ENCODE data around the gene GLMP. TPM values are rescaled to one million over a fixed set of nuclear protein-coding genes. Genes with fewer than 3 reads are reported as not detected.

The GLMP gene
- total RNA-seq, 4 donors from 2014 or later: 10.1 to 16.5 (median 13.6) TPM

DNA sequence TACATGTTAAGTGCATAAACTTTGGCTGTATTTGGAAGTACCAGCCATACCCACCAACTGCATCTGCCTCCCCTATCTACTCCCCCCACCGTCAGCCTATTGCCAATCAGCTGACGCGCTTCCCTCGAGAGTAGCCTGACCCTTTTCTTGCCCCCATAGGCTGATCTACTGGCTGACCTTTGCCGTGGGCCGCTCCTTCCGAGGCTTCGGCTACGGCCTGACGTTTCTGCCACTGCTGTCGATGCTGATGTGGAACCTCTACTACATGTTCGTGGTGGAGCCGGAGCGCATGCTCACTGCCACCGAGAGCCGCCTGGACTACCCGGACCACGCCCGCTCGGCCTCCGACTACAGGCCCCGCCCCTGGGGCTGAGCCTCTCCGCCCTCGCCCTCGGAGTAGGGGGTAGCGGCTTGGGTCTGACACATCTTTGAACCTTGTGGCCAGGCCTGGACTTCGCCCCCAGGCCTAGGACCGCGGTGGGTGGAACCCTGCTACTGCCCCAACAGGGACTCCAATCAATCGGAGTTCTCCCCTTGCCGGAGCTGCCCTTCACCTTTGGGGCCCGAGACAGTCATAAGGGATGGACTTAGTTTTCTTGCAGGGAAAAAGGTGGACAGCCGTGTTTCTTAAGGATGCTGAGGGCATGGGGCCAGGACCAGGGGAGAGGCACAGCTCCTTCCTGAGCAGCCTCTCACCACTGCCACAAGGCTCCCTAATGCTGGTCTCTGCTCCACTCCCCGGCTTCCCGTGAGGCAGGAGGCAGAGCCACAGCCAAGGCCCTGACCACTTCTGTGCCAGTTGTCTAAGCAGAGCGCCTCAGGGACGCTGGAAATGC is 4.0 kb downstream of the GLMP start:
- Histone ChIP-seq H3K4me1 (peaks cover 5 to 14% of the 10 kb centered on the region in 2 donors), H3K36me3 (no peaks in the 10 kb centered on the region), H3K27me3 (no peaks in the 10 kb centered on the region), H3K9me3 (no peaks in the 10 kb centered on the region), H3K27ac (peak overlapping the region; percentile 63 to 77 (median 74)), H3K4me3 (peak overlapping the region; percentile 43 to 55 (median 47))
- intact Hi-C loops (cut with DNase I; ENCODE audit: low total_unique reads): no loop called here
- DNase-seq (peak; percentile 74 to 75), ATAC-seq (peak; percentile 46 to 55)
- TF ChIP-seq, protein P1, sequence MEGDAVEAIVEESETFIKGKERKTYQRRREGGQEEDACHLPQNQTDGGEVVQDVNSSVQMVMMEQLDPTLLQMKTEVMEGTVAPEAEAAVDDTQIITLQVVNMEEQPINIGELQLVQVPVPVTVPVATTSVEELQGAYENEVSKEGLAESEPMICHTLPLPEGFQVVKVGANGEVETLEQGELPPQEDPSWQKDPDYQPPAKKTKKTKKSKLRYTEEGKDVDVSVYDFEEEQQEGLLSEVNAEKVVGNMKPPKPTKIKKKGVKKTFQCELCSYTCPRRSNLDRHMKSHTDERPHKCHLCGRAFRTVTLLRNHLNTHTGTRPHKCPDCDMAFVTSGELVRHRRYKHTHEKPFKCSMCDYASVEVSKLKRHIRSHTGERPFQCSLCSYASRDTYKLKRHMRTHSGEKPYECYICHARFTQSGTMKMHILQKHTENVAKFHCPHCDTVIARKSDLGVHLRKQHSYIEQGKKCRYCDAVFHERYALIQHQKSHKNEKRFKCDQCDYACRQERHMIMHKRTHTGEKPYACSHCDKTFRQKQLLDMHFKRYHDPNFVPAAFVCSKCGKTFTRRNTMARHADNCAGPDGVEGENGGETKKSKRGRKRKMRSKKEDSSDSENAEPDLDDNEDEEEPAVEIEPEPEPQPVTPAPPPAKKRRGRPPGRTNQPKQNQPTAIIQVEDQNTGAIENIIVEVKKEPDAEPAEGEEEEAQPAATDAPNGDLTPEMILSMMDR (IDR thresholded peaks at IDR 0.05 in 4 of 5, conservative IDR thresholded peaks at IDR 0.05 in 1 of 5): no peak
- TF ChIP-seq POLR2A (IDR thresholded peaks at IDR 0.05): peak in 1 of 2 donors; percentile 31
- in situ Hi-C loops (cut with MboI; ENCODE audit: low sequenced_read_pairs in 4 of 4): no loop called here

GRCh38 chr1:156289857-156290256 is 5.6 kb downstream of the GLMP start:
- no peak for TF ChIP-seq POLR2A (IDR thresholded peaks at IDR 0.05)
- TF ChIP-seq, protein P1 (IDR thresholded peaks at IDR 0.05 in 4 of 5, conservative IDR thresholded peaks at IDR 0.05 in 1 of 5): no peak
- no peak overlapping the region for H3K27ac ChIP-seq

DNA sequence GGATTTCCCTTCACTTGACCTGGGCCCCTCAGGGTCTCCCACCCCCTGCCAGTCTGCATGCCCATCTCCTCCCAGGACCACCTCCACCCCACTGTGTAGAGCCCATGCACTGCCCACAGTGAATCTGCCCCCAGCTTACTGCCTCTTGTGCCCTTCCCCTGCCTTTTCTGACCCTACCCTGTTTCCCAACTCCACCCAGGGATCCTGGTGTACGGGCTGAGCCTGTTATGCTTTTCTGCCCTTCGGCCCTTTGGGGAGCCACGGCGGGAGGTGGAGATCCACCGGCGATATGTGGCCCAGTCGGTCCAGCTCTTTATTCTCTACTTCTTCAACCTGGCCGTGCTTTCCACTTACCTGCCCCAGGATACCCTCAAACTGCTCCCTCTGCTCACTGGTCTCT is 9.4 kb downstream of the GLMP start:
- in situ Hi-C loops (cut with MboI; ENCODE audit: low sequenced_read_pairs in 4 of 4): no loop called here
- H3K27me3 ChIP-seq: no peaks in the 10 kb centered on the region
- TF ChIP-seq, protein P1 (IDR thresholded peaks at IDR 0.05 in 4 of 5, conservative IDR thresholded peaks at IDR 0.05 in 1 of 5): no peak
- TF ChIP-seq POLR2A (IDR thresholded peaks at IDR 0.05): no peak
- DNase-seq (no peak), ATAC-seq (no peak)
- intact Hi-C loops (cut with DNase I; ENCODE audit: low total_unique reads): no loop called here
- H3K36me3 ChIP-seq: no peaks in the 10 kb centered on the region
- H3K4me1 ChIP-seq: peaks cover 17% of the 10 kb centered on the region in 2 donors
- H3K27ac ChIP-seq: no peak overlapping the region
- no peaks in the 10 kb centered on the region for H3K9me3 ChIP-seq
- no peak overlapping the region for H3K4me3 ChIP-seq

More at GRCh38 chr1:156289857-156290256, 5.6 kb downstream of the GLMP start:
- Histone ChIP-seq H3K27me3 (no peaks in the 10 kb centered on the region), H3K36me3 (no peaks in the 10 kb centered on the region), H3K4me1 (peaks cover 3 to 6% of the 10 kb centered on the region in 2 donors), H3K4me3 (no peak overlapping the region), H3K9me3 (no peaks in the 10 kb centered on the region)
- intact Hi-C loops (cut with DNase I; ENCODE audit: low total_unique reads): no loop called here
- no peak for ATAC-seq
- DNase-seq: no peak
- in situ Hi-C loops (cut with MboI; ENCODE audit: low sequenced_read_pairs in 4 of 4): no loop called here

DNA sequence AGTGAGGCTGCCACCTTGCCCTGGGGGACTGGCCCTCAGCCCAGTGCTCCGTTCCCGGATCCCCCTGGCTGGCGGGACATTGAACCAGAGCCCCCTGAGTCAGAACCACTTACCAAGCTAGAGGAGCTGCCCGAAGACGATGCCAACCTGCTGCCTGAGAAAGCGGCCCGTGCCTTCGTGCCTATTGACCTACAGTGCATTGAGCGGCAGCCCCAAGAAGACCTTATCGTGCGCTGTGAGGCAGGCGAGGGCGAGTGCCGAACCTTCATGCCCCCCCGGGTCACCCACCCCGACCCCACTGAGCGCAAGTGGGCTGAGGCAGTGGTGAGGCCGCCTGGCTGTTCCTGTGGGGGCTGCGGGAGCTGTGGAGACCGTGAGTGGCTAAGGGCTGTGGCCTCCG is 10.0 kb downstream of the GLMP start:
- in situ Hi-C loops (cut with MboI; ENCODE audit: low sequenced_read_pairs in 4 of 4) (no loop called here), intact Hi-C loops (cut with DNase I; ENCODE audit: low total_unique reads) (no loop called here)
- DNase-seq (no peak), ATAC-seq (no peak)
- no peaks in the 10 kb centered on the region for H3K27me3 ChIP-seq
- no peak overlapping the region for H3K27ac ChIP-seq
- no peak for TF ChIP-seq POLR2A (IDR thresholded peaks at IDR 0.05)
- TF ChIP-seq, protein P1 (IDR thresholded peaks at IDR 0.05 in 4 of 5, conservative IDR thresholded peaks at IDR 0.05 in 1 of 5): no peak
- H3K36me3 ChIP-seq: no peaks in the 10 kb centered on the region
- no peaks in the 10 kb centered on the region for H3K9me3 ChIP-seq
- H3K4me1 ChIP-seq: peaks cover 20 to 24% of the 10 kb centered on the region in 2 donors
- H3K4me3 ChIP-seq: no peak overlapping the region
